Upper lobe of left lung (tissue), 6 donors: ENCODE measurements around the gene DENND5B. TPM values are rescaled to one million over a fixed set of nuclear protein-coding genes. Genes with fewer than 3 reads are reported as not detected.

Source experiments
- ATAC-seq, 2 donors: fragments of 200-7000 bp; cut with Tn5 transposase; one replicate each; pipeline ENCODE4 v1.9.1; 2022; ENCODE audit warnings: mild to moderate bottlenecking in 2 of 2, moderate library complexity in 2 of 2; ENCODE audit not compliant: low FRiP score in 2 of 2
- DNase-seq, 2 donors: peaks; one replicate each; pipeline ENCODE4 v3.0.0-alpha.2; 2019 to 2020
- H3K27ac ChIP-seq, 4 donors: fragments of 200-600 bp; sonication (generic); one replicate each; pipeline ENCODE4 v1.5.1; 2016 to 2019
- H3K27me3 ChIP-seq, 4 donors: fragments of 200-600 bp; sonication (generic); one replicate each; pipeline ENCODE4 v1.5.1; 2017 to 2019
- H3K36me3 ChIP-seq, 4 donors: fragments of 200-600 bp; sonication (generic); one replicate each; pipeline ENCODE4 v1.5.1; 2016 to 2019
- H3K4me1 ChIP-seq, 4 donors: fragments of 200-600 bp; sonication (generic); one replicate each; pipeline ENCODE4 v1.5.1; 2018 to 2019
- H3K4me3 ChIP-seq, 4 donors: fragments of 200-600 bp; sonication (generic); one replicate each; pipeline ENCODE4 v1.5.1; 2017 to 2019; ENCODE audit warnings: mild to moderate bottlenecking in 2 of 4, moderate library complexity in 1 of 4
- H3K9me3 ChIP-seq, 4 donors: fragments of 200-600 bp; sonication (generic); one replicate each; pipeline ENCODE4 v1.5.1; 2018 to 2019
- EP300 ChIP-seq, 4 donors: sonication (generic); formaldehyde crosslinking; IDR thresholded peaks; one replicate each; pipeline ENCODE4 v1.5.1; 2017; ENCODE audit warnings: antibody characterized with exemption in 4 of 4, control low read depth in 2 of 4
- POLR2A ChIP-seq, 4 donors: fragments of 450-650 bp; IDR thresholded peaks; one replicate each; pipeline ENCODE4 v1.5.1; 2016 to 2017; ENCODE audit warnings: antibody characterized with exemption in 4 of 4, mild to moderate bottlenecking in 2 of 4
- POLR2AphosphoS5 ChIP-seq, 2 donors: sonication (generic); formaldehyde crosslinking; IDR thresholded peaks; one replicate each; pipeline ENCODE4 v1.5.1; 2017; ENCODE audit warnings: antibody characterized with exemption in 2 of 2
- WGBS, 2 donors: methylation state at CpG; one replicate each; pipeline ENCODE4 v1.1.5; 2017 to 2018; 5-methylcytosine and 5-hydroxymethylcytosine counted together
- total RNA-seq, 6 donors: library from RNA; depleted of rRNA in 4 of 6; stranded (reverse); fragments of >200 nt in 4 of 6; gene quantifications; one replicate each; pipeline versions ENCODE4 v1.1.0 to v1.2.1, GENCODE V29; 2016 to 2021
- TF ChIP-seq, protein P1 (sequence below), 6 experiments: fragments of 450-650 bp in 4 of 6; fragments of 200-600 bp in 2 of 6; sonication (generic) in 2 of 6; IDR thresholded peaks; one replicate each; pipeline ENCODE4 v1.5.1; 2016 to 2019; ENCODE audit warnings: antibody characterized with exemption in 6 of 6
- donor health status: DM: no; HTN: no; CAD: no; lungs with moderate emphysema.
- donor health status: DM: no; HTN: yes; CAD: no; lungs with severe emphysema.

Gene DENND5B
- total RNA-seq, 6 donors from 2014 or later: 4.1 to 12.6 (median 5.8) TPM

- DNase-seq (no peak), ATAC-seq (no peak)
- 95 to 99% methylated on average over 2 of the region's 2 CpGs for WGBS, 2 donors
- H3K4me1 ChIP-seq: no peaks in the 10 kb centered on the region
- H3K27ac ChIP-seq: no peak overlapping the region
- no peaks in the 10 kb centered on the region for H3K36me3 ChIP-seq
- no peak for TF ChIP-seq POLR2AphosphoS5 (IDR thresholded peaks at IDR 0.05)
- TF ChIP-seq, protein P1, sequence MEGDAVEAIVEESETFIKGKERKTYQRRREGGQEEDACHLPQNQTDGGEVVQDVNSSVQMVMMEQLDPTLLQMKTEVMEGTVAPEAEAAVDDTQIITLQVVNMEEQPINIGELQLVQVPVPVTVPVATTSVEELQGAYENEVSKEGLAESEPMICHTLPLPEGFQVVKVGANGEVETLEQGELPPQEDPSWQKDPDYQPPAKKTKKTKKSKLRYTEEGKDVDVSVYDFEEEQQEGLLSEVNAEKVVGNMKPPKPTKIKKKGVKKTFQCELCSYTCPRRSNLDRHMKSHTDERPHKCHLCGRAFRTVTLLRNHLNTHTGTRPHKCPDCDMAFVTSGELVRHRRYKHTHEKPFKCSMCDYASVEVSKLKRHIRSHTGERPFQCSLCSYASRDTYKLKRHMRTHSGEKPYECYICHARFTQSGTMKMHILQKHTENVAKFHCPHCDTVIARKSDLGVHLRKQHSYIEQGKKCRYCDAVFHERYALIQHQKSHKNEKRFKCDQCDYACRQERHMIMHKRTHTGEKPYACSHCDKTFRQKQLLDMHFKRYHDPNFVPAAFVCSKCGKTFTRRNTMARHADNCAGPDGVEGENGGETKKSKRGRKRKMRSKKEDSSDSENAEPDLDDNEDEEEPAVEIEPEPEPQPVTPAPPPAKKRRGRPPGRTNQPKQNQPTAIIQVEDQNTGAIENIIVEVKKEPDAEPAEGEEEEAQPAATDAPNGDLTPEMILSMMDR (IDR thresholded peaks at IDR 0.05): no peak
- no peak for TF ChIP-seq EP300 (IDR thresholded peaks at IDR 0.05)
- TF ChIP-seq POLR2A (IDR thresholded peaks at IDR 0.05): no peak
- H3K27me3 ChIP-seq: no peaks in the 10 kb centered on the region
- H3K4me3 ChIP-seq: no peak overlapping the region
- no peaks in the 10 kb centered on the region for H3K9me3 ChIP-seq
Observed at GRCh38 chr12:31492599-31493196, 98.2 kb downstream of the DENND5B start.

DNA sequence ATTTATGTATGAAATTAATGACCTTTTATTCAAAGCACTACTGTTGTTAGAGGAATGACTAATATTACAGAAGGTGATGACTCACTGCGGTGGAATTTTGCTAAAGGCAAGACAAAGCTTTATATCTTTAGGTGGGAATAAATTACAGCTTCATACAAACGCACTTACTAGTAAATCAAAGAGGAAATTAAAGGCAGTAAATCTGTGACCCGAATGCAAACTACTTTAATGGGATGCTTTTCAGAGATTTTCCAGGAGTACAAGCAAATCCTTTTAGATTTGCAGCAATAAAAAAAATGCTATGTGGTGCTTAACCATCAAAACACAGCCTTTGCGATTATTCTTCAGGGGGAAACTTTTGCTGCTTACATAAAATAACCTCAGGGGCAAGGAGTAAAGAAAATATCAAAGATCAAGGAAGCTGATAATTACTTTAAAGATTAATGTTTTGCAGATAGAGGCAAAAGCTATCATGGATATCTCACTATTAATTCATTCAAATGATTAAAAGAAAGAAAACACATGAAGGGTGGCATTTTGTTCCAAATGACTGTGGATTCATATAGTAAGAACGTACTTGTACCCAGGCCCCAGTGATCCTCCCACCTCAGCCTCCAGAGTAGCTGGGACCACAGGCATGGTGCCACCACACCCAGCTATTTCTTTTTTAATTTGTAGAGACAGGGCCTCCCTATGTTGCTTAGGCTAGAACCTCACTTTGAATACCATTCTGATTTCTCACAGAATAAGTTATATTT, 98.9 kb downstream of the DENND5B start:
- TF ChIP-seq POLR2AphosphoS5 (IDR thresholded peaks at IDR 0.05): no peak
- no peak for TF ChIP-seq EP300 (IDR thresholded peaks at IDR 0.05)
- TF ChIP-seq POLR2A (IDR thresholded peaks at IDR 0.05): no peak
- TF ChIP-seq, protein P1 (IDR thresholded peaks at IDR 0.05): no peak
- no peak overlapping the region for H3K27ac ChIP-seq
- no peaks in the 10 kb centered on the region for H3K4me1 ChIP-seq
- DNase-seq: no peak
- H3K27me3 ChIP-seq: no peaks in the 10 kb centered on the region
- no peaks in the 10 kb centered on the region for H3K9me3 ChIP-seq
- H3K36me3 ChIP-seq: no peaks in the 10 kb centered on the region
- H3K4me3 ChIP-seq: no peak overlapping the region
- ATAC-seq: no peak
- WGBS, 2 donors: 71 to 75% methylated on average over 5 of the region's 5 CpGs

- Histone ChIP-seq H3K4me1 (no peaks in the 10 kb centered on the region), H3K27ac (no peak overlapping the region), H3K27me3 (no peaks in the 10 kb centered on the region), H3K36me3 (no peaks in the 10 kb centered on the region), H3K4me3 (no peak overlapping the region), H3K9me3 (no peaks in the 10 kb centered on the region)
- DNase-seq: no peak
- 91 to 94% methylated on average over 5 of the region's 5 CpGs for WGBS, 2 donors
- TF ChIP-seq, protein P1 (IDR thresholded peaks at IDR 0.05): no peak
- TF ChIP-seq EP300 (IDR thresholded peaks at IDR 0.05): no peak
- no peak for TF ChIP-seq POLR2AphosphoS5 (IDR thresholded peaks at IDR 0.05)
- TF ChIP-seq POLR2A (IDR thresholded peaks at IDR 0.05): no peak
- ATAC-seq: no peak
Observed at GRCh38 chr12:31491241-31491794, 99.6 kb downstream of the DENND5B start.

DNA sequence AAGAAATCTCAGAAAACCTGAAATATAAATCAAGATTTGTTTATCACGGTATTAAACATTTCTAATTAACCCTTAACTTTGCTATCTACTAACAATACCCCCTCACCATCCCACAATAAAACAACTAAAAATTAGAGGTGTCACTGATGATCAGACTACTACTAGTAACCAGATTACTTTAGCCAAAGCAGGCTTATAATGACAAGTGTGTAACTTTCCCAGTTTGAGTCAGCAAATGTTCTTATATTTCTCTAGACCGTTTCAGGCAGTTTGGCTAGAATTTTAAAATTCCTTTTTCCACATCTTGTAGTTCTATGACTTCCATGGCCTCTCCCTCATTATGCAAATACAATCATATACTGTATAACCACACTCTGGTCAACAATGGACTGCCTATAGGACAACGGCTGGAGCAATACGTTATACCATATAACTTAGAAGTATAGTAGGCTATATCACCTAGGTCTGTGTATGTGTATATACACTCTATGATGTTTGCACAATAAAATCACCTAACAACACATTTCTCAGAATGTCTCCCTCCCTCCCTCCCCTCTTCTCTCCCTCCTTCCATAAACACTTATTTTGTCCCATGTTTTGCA, 102.1 kb downstream of the DENND5B start:
- WGBS, 2 donors: 72 to 79% methylated on average over 4 of the region's 4 CpGs
- TF ChIP-seq POLR2AphosphoS5 (IDR thresholded peaks at IDR 0.05) (no peak), EP300 (IDR thresholded peaks at IDR 0.05) (no peak), POLR2A (IDR thresholded peaks at IDR 0.05) (no peak)
- TF ChIP-seq, protein P1 (IDR thresholded peaks at IDR 0.05): no peak

More for the DNA sequence above, 102.1 kb downstream of the DENND5B start:
- ATAC-seq (no peak), DNase-seq (no peak)
- H3K36me3 ChIP-seq: no peaks in the 10 kb centered on the region
- H3K4me3 ChIP-seq: no peak overlapping the region
- H3K27ac ChIP-seq: no peak overlapping the region
- no peaks in the 10 kb centered on the region for H3K27me3 ChIP-seq
- H3K9me3 ChIP-seq: no peaks in the 10 kb centered on the region
- H3K4me1 ChIP-seq: no peaks in the 10 kb centered on the region
